HEK293 (cell line): ENCODE data around the gene MBD5.

ENCODE experiments used
- KLF8 ChIP-seq: fragments of 450-650 bp; formaldehyde crosslinking; IDR thresholded peaks from 2 replicates; pipeline ENCODE4 v1.5.1; 2016; ENCODE audit warnings: missing biosample characterization, missing genetic modification characterization
- YY1 ChIP-seq: fragments of 450-650 bp; formaldehyde crosslinking; IDR thresholded peaks from 2 replicates; pipeline ENCODE4 v1.5.1; 2018; ENCODE audit warnings: missing biosample characterization, missing genetic modification characterization
- ZBTB21 ChIP-seq: fragments of 450-650 bp; formaldehyde crosslinking; IDR thresholded peaks from 2 replicates; pipeline ENCODE4 v1.5.1; 2017; ENCODE audit warnings: missing biosample characterization, missing genetic modification characterization
- ZNF707 ChIP-seq: fragments of 450-650 bp; formaldehyde crosslinking; IDR thresholded peaks from 2 replicates; pipeline ENCODE4 v1.5.1; 2016; ENCODE audit warnings: missing biosample characterization, missing genetic modification characterization
- ZNF76 ChIP-seq: fragments of 450-650 bp; formaldehyde crosslinking; IDR thresholded peaks from 2 replicates; pipeline ENCODE4; 2016; ENCODE audit warnings: low read depth, missing biosample characterization, missing genetic modification characterization, borderline replicate concordance
- TF ChIP-seq, protein P1 (sequence below): fragments of 450-650 bp; formaldehyde crosslinking; IDR thresholded peaks from 2 replicates; pipeline ENCODE4 v1.5.1; 2016; ENCODE audit warnings: missing biosample characterization, missing genetic modification characterization
- TF ChIP-seq, protein P2 (sequence below): fragments of 450-650 bp; formaldehyde crosslinking; IDR thresholded peaks from 2 replicates; pipeline ENCODE4 v1.5.1; 2016; ENCODE audit warnings: missing biosample characterization, missing genetic modification characterization
- TF ChIP-seq, protein P3 (sequence below): fragments of 450-650 bp; formaldehyde crosslinking; IDR thresholded peaks from 2 replicates; pipeline ENCODE4 v1.5.1; 2016; ENCODE audit warnings: missing biosample characterization, missing genetic modification characterization
- TF ChIP-seq, protein P4 (sequence below): fragments of 450-650 bp; formaldehyde crosslinking; IDR thresholded peaks from 2 replicates; pipeline ENCODE4 v1.5.1; 2016; ENCODE audit warnings: missing biosample characterization, missing genetic modification characterization
- TF ChIP-seq, protein P5 (sequence below): IDR thresholded peaks from 2 replicates; pipeline ENCODE4 v1.6.1; 2011; ENCODE audit warnings: mild to moderate bottlenecking, low read depth, low read length, borderline replicate concordance
- TF ChIP-seq, protein P6 (sequence below): fragments of 450-650 bp; formaldehyde crosslinking; IDR thresholded peaks from 2 replicates; pipeline ENCODE4 v1.5.1; 2016; ENCODE audit warnings: missing biosample characterization, missing genetic modification characterization, borderline replicate concordance
- TF ChIP-seq, protein P7 (sequence below): fragments of 450-650 bp; formaldehyde crosslinking; IDR thresholded peaks from 2 replicates; pipeline ENCODE4 v1.5.1; 2016; ENCODE audit warnings: missing biosample characterization, missing genetic modification characterization, low read depth

DNA sequence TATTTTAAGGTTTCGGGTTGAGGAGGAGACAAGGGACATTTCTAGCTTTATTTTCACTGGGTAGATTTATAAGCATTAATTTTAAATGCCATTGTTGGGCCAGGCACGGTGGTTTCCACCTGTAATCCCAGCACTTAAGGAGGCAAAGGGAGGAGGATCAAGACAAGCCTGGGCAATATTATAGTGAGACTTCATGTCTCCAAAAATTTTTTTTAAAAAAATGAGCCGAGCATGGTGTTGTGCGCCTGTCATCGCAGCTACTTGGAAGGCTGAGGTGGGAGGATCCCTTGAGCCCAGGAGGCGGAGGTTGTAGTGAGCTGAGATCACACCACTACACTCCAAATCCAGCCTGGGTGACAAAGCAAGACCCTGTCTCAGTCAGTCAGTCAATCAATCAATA is 45.0 kb downstream of the MBD5 start:
- TF ChIP-seq, protein P1, sequence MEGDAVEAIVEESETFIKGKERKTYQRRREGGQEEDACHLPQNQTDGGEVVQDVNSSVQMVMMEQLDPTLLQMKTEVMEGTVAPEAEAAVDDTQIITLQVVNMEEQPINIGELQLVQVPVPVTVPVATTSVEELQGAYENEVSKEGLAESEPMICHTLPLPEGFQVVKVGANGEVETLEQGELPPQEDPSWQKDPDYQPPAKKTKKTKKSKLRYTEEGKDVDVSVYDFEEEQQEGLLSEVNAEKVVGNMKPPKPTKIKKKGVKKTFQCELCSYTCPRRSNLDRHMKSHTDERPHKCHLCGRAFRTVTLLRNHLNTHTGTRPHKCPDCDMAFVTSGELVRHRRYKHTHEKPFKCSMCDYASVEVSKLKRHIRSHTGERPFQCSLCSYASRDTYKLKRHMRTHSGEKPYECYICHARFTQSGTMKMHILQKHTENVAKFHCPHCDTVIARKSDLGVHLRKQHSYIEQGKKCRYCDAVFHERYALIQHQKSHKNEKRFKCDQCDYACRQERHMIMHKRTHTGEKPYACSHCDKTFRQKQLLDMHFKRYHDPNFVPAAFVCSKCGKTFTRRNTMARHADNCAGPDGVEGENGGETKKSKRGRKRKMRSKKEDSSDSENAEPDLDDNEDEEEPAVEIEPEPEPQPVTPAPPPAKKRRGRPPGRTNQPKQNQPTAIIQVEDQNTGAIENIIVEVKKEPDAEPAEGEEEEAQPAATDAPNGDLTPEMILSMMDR (tag by site-specific recombination), result no peak
- no peak for TF ChIP-seq ZNF707 (tag by site-specific recombination)
- TF ChIP-seq ZNF76 (tag by site-specific recombination), result no peak
- TF ChIP-seq, protein P2, sequence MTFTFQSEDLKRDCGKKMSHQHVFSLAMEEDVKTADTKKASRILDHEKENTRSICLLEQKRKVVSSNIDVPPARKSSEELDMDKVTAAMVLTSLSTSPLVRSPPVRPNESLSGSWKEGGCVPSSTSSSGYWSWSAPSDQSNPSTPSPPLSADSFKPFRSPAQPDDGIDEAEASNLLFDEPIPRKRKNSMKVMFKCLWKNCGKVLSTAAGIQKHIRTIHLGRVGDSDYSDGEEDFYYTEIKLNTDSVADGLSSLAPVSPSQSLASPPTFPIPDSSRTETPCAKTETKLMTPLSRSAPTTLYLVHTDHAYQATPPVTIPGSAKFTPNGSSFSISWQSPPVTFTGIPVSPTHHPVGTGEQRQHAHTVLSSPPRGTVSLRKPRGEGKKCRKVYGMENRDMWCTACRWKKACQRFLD (tag by site-specific recombination), result no peak
- TF ChIP-seq, protein P3, sequence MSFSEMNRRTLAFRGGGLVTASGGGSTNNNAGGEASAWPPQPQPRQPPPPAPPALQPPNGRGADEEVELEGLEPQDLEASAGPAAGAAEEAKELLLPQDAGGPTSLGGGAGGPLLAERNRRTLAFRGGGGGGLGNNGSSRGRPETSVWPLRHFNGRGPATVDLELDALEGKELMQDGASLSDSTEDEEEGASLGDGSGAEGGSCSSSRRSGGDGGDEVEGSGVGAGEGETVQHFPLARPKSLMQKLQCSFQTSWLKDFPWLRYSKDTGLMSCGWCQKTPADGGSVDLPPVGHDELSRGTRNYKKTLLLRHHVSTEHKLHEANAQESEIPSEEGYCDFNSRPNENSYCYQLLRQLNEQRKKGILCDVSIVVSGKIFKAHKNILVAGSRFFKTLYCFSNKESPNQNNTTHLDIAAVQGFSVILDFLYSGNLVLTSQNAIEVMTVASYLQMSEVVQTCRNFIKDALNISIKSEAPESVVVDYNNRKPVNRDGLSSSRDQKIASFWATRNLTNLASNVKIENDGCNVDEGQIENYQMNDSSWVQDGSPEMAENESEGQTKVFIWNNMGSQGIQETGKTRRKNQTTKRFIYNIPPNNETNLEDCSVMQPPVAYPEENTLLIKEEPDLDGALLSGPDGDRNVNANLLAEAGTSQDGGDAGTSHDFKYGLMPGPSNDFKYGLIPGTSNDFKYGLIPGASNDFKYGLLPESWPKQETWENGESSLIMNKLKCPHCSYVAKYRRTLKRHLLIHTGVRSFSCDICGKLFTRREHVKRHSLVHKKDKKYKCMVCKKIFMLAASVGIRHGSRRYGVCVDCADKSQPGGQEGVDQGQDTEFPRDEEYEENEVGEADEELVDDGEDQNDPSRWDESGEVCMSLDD (tag by site-specific recombination), result no peak
- no peak for TF ChIP-seq ZBTB21
- TF ChIP-seq, protein P4, sequence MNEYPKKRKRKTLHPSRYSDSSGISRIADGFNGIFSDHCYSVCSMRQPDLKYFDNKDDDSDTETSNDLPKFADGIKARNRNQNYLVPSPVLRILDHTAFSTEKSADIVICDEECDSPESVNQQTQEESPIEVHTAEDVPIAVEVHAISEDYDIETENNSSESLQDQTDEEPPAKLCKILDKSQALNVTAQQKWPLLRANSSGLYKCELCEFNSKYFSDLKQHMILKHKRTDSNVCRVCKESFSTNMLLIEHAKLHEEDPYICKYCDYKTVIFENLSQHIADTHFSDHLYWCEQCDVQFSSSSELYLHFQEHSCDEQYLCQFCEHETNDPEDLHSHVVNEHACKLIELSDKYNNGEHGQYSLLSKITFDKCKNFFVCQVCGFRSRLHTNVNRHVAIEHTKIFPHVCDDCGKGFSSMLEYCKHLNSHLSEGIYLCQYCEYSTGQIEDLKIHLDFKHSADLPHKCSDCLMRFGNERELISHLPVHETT, result no peak
- TF ChIP-seq, protein P5, sequence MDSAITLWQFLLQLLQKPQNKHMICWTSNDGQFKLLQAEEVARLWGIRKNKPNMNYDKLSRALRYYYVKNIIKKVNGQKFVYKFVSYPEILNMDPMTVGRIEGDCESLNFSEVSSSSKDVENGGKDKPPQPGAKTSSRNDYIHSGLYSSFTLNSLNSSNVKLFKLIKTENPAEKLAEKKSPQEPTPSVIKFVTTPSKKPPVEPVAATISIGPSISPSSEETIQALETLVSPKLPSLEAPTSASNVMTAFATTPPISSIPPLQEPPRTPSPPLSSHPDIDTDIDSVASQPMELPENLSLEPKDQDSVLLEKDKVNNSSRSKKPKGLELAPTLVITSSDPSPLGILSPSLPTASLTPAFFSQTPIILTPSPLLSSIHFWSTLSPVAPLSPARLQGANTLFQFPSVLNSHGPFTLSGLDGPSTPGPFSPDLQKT, result no peak
- no peak for TF ChIP-seq YY1 (tag by site-specific recombination)
- TF ChIP-seq, protein P6, sequence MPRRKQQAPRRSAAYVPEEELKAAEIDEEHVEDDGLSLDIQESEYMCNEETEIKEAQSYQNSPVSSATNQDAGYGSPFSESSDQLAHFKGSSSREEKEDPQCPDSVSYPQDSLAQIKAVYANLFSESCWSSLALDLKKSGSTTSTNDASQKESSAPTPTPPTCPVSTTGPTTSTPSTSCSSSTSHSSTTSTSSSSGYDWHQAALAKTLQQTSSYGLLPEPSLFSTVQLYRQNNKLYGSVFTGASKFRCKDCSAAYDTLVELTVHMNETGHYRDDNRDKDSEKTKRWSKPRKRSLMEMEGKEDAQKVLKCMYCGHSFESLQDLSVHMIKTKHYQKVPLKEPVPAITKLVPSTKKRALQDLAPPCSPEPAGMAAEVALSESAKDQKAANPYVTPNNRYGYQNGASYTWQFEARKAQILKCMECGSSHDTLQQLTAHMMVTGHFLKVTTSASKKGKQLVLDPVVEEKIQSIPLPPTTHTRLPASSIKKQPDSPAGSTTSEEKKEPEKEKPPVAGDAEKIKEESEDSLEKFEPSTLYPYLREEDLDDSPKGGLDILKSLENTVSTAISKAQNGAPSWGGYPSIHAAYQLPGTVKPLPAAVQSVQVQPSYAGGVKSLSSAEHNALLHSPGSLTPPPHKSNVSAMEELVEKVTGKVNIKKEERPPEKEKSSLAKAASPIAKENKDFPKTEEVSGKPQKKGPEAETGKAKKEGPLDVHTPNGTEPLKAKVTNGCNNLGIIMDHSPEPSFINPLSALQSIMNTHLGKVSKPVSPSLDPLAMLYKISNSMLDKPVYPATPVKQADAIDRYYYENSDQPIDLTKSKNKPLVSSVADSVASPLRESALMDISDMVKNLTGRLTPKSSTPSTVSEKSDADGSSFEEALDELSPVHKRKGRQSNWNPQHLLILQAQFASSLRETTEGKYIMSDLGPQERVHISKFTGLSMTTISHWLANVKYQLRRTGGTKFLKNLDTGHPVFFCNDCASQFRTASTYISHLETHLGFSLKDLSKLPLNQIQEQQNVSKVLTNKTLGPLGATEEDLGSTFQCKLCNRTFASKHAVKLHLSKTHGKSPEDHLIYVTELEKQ (tag by site-specific recombination), result no peak
- no peak for TF ChIP-seq KLF8 (tag by site-specific recombination)
- TF ChIP-seq, protein P7, sequence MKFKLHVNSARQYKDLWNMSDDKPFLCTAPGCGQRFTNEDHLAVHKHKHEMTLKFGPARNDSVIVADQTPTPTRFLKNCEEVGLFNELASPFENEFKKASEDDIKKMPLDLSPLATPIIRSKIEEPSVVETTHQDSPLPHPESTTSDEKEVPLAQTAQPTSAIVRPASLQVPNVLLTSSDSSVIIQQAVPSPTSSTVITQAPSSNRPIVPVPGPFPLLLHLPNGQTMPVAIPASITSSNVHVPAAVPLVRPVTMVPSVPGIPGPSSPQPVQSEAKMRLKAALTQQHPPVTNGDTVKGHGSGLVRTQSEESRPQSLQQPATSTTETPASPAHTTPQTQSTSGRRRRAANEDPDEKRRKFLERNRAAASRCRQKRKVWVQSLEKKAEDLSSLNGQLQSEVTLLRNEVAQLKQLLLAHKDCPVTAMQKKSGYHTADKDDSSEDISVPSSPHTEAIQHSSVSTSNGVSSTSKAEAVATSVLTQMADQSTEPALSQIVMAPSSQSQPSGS, result no peak
